COR-L47 (cell line): Measurements from ENCODE around the gene NAGPA.

Source experiments
- DNase-seq: peaks from one replicate; lab custom pipeline; 2025; lab: John Stamatoyannopoulos, UW

Gene NAGPA

DNA sequence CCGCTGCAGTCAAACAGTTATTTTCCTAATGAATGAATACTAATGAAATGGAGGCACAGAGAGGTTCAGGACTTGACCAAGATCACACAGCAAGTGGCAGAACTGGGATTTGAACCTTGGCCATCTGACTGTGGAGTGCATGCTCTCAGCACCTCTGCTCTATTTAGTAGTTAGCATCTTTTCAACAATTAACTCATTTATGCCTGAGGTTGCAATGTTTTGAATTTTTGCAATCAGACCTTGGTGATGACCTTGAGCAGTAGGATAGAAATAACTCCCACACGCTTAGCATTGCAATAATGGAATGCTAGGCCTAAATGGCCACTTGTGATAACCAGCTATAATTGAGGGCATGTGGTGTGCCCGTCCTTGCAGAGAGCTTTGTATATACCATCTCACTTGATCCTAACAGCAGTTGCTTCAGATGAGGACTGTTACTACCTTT, 31.0 kb downstream of the NAGPA start:
- DNase-seq = no peak

DNA sequence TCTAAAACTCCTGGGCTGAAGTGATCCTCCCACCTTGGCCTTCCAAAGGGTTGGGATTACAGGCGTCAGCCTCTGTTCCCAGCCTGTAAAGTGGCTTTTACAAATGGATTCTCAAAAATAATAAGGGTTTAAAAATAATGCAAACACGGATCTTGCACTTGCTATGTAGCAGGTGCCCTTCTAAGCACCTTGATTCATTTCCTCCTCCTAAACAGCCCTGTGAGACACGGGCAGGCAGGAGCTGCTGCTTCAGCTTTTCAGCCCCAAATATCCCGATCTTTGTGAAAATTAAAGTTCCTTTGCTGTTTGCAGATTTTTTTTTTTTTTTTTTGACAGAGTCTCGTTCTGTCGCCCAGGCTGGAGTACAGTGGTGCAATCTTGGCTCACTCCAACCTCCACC, 31.7 kb downstream of the NAGPA start:
- DNase-seq = no peak

- DNase-seq = no peak
Measured at GRCh38 chr16:5001571-5001970, 32.2 kb downstream of the NAGPA start.

- DNase-seq = no peak
Measured at GRCh38 chr16:5000573-5001001, 33.1 kb downstream of the NAGPA start.

- DNase-seq = peak; percentile 16
Measured at GRCh38 chr16:4994719-4995434, 38.9 kb downstream of the NAGPA start.

DNA sequence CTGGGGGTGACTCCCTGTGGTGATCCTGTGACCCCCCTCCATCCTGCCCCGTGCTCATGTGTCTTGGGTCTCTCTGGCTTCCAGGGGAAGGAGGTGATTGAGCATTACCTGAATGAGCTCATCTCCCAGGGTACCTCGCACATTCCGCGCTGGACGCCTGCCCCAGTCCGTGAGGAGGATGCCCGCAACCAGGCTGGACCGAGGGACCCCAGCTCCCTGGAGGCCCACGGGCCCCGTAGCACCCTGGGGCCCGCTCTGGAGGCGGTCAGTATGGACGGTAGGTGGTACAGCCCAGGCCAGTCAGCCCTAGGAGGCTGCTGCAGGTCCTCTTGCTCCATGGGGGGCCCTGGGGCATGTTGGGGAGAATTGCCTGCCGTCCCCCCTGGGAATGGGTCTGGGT, 42.0 kb downstream of the NAGPA start:
- DNase-seq = no peak

GRCh38 chr16:4990415-4990814, 43.3 kb downstream of the NAGPA start:
- no peak for DNase-seq

DNA sequence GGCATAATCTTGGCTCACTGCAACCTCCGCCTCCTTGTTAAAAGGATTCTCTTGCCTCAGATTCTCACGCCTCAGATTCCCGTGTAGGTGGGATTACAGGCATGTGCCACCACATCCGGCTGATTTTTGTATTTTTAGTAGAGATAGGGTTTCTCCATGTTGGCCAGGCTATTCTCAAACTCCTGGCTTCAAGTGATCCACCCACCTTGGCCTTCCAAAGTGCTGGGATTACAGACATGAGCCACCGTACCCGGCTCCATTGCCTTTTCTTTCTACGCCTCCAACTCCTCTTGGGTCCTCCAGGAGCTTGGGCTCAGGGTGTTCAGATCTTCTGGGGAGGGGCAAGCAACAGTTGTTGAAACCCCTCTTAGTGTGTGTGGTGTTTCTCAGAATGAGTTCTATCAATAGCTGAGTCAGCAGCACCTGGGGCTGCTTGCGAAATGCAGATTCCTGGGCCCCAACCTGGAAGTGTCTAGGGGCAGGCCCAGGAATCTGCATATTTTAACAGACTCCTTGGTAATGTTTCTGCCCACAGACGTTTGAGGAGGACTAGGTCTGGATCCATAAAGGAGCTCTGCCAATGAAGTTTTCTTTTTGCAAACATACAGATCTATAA, 44.2 kb downstream of the NAGPA start:
- DNase-seq = no peak

DNA sequence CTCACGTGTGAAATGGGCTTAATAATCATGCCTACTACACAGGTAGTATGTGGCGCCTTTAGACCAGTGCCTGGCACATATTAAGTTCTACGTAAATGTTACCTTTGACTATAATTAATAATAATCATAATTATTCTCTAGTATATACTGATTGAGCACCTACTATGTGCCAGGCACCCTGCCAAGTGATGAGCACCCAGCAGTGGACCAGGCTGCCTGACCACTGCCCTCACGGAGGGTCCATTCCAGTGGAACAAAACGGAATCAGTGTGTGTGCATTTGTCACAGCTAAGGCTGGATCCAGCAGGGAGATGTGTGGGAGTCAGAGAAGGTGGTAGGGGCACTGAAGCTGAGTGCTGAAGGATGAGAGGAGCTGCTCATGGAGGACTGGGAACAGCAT, 45.1 kb downstream of the NAGPA start:
- DNase-seq = no peak

GRCh38 chr16:4987580-4988374, 46.0 kb downstream of the NAGPA start:
- no peak for DNase-seq

GRCh38 chr16:4987250-4987579, 46.5 kb downstream of the NAGPA start:
- no peak for DNase-seq

DNA sequence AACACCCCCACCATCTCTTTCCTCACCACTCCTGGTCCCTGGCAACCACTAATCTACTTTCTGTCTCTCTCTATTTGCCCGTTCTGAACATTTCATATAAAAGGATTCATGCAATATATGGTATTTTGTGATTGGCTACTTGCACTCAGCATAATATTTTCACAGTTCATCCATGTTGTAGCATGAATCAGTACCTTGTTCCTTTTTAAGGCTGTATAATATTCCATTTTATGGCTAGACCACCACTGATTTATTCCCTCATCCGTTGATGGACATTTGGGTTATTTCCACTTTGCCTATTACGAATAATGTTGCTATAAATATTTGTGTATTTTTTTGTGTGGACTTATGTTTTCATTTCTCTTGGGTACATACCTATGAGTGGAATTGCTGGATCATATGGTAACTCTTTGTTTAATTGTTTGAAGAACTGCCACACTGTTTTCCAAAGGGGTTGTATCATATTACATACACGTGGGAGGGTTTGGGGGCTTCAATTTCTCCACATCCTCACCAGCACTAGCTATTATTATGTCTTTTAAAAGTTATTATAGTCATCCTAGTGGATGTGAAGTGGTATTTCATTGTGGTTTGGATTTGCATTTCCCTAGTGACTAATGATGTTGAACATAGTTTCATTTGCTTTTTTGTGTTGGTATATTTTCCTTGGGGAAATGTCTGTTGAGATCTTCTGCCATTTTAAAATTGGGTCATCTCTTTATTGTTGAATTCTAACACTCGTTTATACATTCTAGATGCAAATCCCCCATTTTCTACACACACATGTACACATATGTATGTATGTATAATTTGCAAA, 49.4 kb downstream of the NAGPA start:
- no peak for DNase-seq

DNA sequence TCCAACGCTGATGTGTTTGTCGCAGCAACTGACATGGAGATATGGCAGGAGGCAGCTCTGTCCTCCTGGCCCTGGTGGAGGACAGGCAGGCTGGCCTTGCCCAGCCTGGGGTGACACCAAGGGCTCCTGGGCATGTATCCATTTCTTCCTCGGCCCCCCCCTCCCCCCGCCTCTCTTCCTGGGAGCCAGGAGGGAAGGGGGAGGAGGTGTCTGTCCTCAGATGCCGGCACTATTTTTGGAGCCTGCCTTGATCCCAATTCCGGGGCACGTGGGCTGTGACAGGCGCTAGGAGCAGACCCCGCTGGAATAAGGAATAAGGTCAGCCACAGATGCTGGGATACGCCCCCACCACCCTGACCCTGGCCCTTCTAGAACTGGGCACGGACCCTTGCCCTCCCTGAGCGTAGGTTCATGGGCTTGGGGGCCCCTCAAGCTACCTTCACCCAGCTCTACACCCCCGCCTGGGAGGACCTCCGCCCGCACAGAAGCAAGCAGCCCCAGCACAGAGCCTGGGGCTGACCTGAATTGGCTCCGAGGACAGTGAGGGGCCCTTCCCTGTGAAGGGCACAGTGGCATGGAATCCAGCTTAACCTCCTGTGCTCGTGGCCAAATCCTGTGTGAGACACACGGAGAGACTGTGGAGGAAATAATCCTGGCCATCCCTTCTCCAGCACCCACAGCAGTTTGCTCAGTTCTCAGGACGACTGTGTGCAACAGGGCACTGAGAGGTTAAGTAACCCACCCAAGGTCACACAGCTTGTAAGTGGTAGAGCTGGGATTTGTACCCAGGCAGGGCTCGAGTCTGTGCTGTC, 51.5 kb downstream of the NAGPA start:
- DNase-seq = no peak

GRCh38 chr16:4981473-4981872, 52.3 kb downstream of the NAGPA start:
- DNase-seq = no peak

- no peak for DNase-seq
Measured at GRCh38 chr16:4980691-4981090, 53.0 kb downstream of the NAGPA start.

- no peak for DNase-seq
Measured at GRCh38 chr16:4979736-4980660, 53.7 kb downstream of the NAGPA start.

DNA sequence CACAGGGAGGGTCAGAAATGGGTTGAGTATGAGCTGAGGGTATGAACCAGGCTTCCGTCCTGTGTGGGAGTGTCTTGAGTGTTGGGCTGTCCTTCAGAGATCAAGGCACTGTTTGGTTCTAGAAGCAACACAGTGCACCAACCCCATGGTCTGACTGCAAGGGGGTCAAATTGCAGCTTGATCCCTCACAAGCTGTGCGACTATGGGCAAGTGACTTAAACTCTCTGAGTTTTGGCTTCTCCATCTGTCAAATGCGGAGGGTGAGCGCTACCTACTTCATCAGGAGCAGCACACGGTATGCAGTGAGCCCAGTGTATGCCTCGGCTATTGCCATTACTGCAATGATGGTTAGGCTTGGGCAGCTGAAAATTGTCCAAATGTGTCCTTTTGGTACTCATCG, 54.6 kb downstream of the NAGPA start:
- no peak for DNase-seq

- no peak for DNase-seq
Measured at GRCh38 chr16:4976611-4977145, 57.1 kb downstream of the NAGPA start.

DNA sequence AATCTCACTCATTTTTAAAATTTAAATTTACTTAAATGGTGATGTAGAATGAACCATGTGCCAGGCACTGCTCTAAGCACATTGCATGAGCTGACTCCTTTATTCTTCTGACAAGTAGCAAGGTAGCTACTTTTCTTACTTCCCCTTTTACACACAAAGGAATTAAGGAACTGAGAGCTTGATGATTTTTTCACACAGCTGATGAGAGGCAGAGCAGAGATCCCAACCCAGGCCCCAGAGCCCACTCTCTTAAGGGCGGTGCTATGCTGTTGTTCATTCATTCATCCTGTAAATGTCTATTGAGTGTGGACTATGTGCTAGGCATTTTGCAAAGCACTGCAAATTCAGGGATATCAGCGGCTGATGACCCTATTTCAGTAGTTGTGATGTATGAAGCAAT, 57.7 kb downstream of the NAGPA start:
- no peak for DNase-seq
